Measurements from ENCODE around the gene MIPOL1.

MIPOL1 gene

GRCh38 chr14:37237735-37238200 lies 40.0 kb downstream of the MIPOL1 start:
- Histone ChIP-seq H3K9me3 (ENCODE audit: insufficient read depth, low read depth, low read length) (no peaks in the 10 kb centered on the region), H3K9me2 (replicated peaks; ENCODE audit: low read depth, low read length) (no peaks in the 10 kb centered on the region), H3K27me3 (ENCODE audit: insufficient read depth, low read length, poor library complexity, severe bottlenecking) (no peaks in the 10 kb centered on the region), H2AFZ (ENCODE audit: low read length) (no peak overlapping the region), H3K4me1 (ENCODE audit: insufficient read depth, low read length, poor library complexity, severe bottlenecking) (no peaks in the 10 kb centered on the region), H3K9ac (ENCODE audit: low read depth, low read length, poor library complexity, severe bottlenecking) (no peak overlapping the region), H3K36me3 (ENCODE audit: insufficient read depth, low read length) (no peaks in the 10 kb centered on the region), H3K4me3 (ENCODE audit: low read length, poor library complexity, severe bottlenecking) (no peak overlapping the region), H3F3A (ENCODE audit: low read depth) (no peaks in the 10 kb centered on the region), H3K79me2 (ENCODE audit: insufficient read depth, low read length) (no peaks in the 10 kb centered on the region), H3K4me2 (ENCODE audit: low read depth, low read length, poor library complexity, severe bottlenecking) (no peak overlapping the region), H4K20me1 (ENCODE audit: insufficient read depth, low read length, poor library complexity, severe bottlenecking) (no peaks in the 10 kb centered on the region)
- no peak for TF ChIP-seq EZH2phosphoT487 (IDR thresholded peaks at IDR 0.05; ENCODE audit: borderline replicate concordance)

DNA sequence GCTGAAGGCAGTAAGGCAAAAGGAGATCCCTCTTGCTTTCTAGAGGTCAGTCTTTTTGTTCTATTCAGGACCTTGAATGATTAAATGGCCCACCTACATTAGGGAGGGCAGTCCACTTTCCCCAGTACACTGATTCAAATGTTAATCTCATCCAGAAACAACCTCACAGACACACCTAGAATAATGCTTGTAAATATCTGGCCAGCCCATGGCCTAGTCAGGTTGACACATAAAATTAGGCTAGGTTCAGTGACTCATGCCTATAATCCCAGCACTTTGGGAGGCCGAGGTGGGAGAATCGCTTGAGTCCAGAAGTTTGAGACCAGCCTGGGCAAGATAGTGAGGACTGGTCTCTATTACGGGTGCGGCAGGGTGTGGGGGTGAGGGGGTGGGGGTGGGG lies 43.5 kb downstream of the MIPOL1 start:
- Histone ChIP-seq H3K4me1 (ENCODE audit: insufficient read depth, low read length, poor library complexity, severe bottlenecking) (no peaks in the 10 kb centered on the region), H3K9me2 (replicated peaks; ENCODE audit: low read depth, low read length) (no peaks in the 10 kb centered on the region), H3K4me2 (ENCODE audit: low read depth, low read length, poor library complexity, severe bottlenecking) (no peak overlapping the region), H3K79me2 (ENCODE audit: insufficient read depth, low read length) (no peaks in the 10 kb centered on the region), H3K9ac (ENCODE audit: low read depth, low read length, poor library complexity, severe bottlenecking) (no peak overlapping the region), H3K9me3 (ENCODE audit: insufficient read depth, low read depth, low read length) (no peaks in the 10 kb centered on the region), H3K27me3 (ENCODE audit: insufficient read depth, low read length, poor library complexity, severe bottlenecking) (no peaks in the 10 kb centered on the region), H3F3A (ENCODE audit: low read depth) (no peaks in the 10 kb centered on the region), H4K20me1 (ENCODE audit: insufficient read depth, low read length, poor library complexity, severe bottlenecking) (no peaks in the 10 kb centered on the region), H2AFZ (ENCODE audit: low read length) (no peak overlapping the region), H3K36me3 (ENCODE audit: insufficient read depth, low read length) (no peaks in the 10 kb centered on the region), H3K4me3 (ENCODE audit: low read length, poor library complexity, severe bottlenecking) (no peak overlapping the region)
- no peak for TF ChIP-seq EZH2phosphoT487 (IDR thresholded peaks at IDR 0.05; ENCODE audit: borderline replicate concordance)
- TF ChIP-seq CTCF (conservative IDR thresholded peaks at IDR 0.05; ENCODE audit: low read length) = no peak

- Histone ChIP-seq H2AFZ (ENCODE audit: low read length) (peak overlapping the region; percentile 40; the same call in 1 of the 2 replicates), H3K4me1 (ENCODE audit: insufficient read depth, low read length, poor library complexity, severe bottlenecking) (no peaks in the 10 kb centered on the region), H3K4me2 (ENCODE audit: low read depth, low read length, poor library complexity, severe bottlenecking) (no peak overlapping the region), H3K36me3 (ENCODE audit: insufficient read depth, low read length) (no peaks in the 10 kb centered on the region), H3K9me2 (replicated peaks; ENCODE audit: low read depth, low read length) (no peaks in the 10 kb centered on the region), H3K4me3 (ENCODE audit: low read length, poor library complexity, severe bottlenecking) (no peak overlapping the region), H3K9me3 (ENCODE audit: insufficient read depth, low read depth, low read length) (no peaks in the 10 kb centered on the region), H3F3A (ENCODE audit: low read depth) (no peaks in the 10 kb centered on the region), H3K27me3 (ENCODE audit: insufficient read depth, low read length, poor library complexity, severe bottlenecking) (no peaks in the 10 kb centered on the region), H3K79me2 (ENCODE audit: insufficient read depth, low read length) (no peaks in the 10 kb centered on the region), H4K20me1 (ENCODE audit: insufficient read depth, low read length, poor library complexity, severe bottlenecking) (no peaks in the 10 kb centered on the region), H3K9ac (ENCODE audit: low read depth, low read length, poor library complexity, severe bottlenecking) (no peak overlapping the region)
- peak; percentile 84 for TF ChIP-seq CTCF (conservative IDR thresholded peaks at IDR 0.05; ENCODE audit: low read length)
- no peak for TF ChIP-seq EZH2phosphoT487 (IDR thresholded peaks at IDR 0.05; ENCODE audit: borderline replicate concordance)
Measured at GRCh38 chr14:37246427-37246829, 48.7 kb downstream of the MIPOL1 start.

GRCh38 chr14:37247791-37248461 lies 50.2 kb downstream of the MIPOL1 start:
- Histone ChIP-seq H3K79me2 (ENCODE audit: insufficient read depth, low read length) (no peaks in the 10 kb centered on the region), H3F3A (ENCODE audit: low read depth) (no peaks in the 10 kb centered on the region), H3K4me3 (ENCODE audit: low read length, poor library complexity, severe bottlenecking) (no peak overlapping the region), H3K9ac (ENCODE audit: low read depth, low read length, poor library complexity, severe bottlenecking) (no peak overlapping the region), H3K27me3 (ENCODE audit: insufficient read depth, low read length, poor library complexity, severe bottlenecking) (no peaks in the 10 kb centered on the region), H3K9me2 (replicated peaks; ENCODE audit: low read depth, low read length) (no peaks in the 10 kb centered on the region), H2AFZ (ENCODE audit: low read length) (no peak overlapping the region), H3K9me3 (ENCODE audit: insufficient read depth, low read depth, low read length) (no peaks in the 10 kb centered on the region), H3K36me3 (ENCODE audit: insufficient read depth, low read length) (no peaks in the 10 kb centered on the region), H4K20me1 (ENCODE audit: insufficient read depth, low read length, poor library complexity, severe bottlenecking) (no peaks in the 10 kb centered on the region), H3K4me2 (ENCODE audit: low read depth, low read length, poor library complexity, severe bottlenecking) (no peak overlapping the region), H3K4me1 (ENCODE audit: insufficient read depth, low read length, poor library complexity, severe bottlenecking) (no peaks in the 10 kb centered on the region)
- TF ChIP-seq EZH2phosphoT487 (IDR thresholded peaks at IDR 0.05; ENCODE audit: borderline replicate concordance) (no peak), CTCF (conservative IDR thresholded peaks at IDR 0.05; ENCODE audit: low read length) (no peak)
